DLD1 (cell line): ENCODE measurements around the gene RPS6KA2.

Source experiments
- in situ Hi-C: cut with HindIII; loops from 2 replicates; pipeline ENCODE4 v1.10.0; 2017; ENCODE audit warnings: low sequenced_read_pairs

Gene RPS6KA2

GRCh38 chr6:166508726-166509125, 118.3 kb downstream of the RPS6KA2 start:
- in situ Hi-C loops = no loop called here

DNA sequence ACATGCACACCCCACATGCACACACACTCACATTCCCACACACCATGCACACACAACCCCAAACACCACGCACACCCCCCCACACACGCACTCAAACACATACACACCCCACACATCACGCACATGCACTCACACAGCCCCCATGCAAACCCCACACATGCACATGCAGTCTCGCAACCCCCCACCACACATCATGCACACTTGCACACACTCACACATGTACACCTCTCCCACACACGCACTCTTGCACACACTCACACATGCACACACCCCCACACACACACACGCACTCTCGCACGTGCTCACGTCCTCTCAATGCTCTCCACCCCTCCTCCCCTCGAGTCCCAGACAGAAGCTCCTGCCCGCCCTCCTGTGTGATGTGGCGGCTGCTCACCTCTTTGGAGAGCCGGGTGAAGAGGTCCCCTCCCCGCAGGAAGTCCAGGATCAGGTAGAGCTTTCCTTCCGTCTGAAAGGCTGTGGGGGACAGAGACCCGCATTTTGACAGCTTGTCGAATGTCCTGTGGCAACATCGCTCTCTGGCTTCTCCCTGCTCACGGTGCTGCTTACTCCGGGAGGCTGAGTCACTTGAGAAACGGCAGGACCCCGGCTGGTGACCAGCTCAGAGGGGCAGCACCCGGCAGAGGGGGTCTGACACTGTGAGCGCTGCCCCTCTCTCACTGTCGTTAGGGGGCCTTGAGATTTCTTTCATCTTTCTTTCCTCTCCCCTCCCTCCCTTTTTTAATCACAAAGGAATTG, 119.1 kb downstream of the RPS6KA2 start:
- in situ Hi-C loops = no loop called here

DNA sequence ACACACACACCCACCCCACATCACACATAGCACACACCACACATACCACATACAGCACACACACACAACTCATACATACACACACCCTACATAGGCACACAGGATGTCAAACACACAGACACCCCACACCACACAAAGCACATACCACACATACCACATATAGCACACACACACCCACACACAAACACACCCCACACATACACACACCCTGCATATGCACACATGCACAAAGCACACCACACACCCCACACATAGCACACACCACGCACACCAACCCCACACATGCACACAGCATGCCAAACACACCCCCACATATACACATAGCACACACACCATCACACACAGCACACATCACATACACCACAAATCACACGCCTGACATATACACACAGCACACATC, 119.7 kb downstream of the RPS6KA2 start:
- in situ Hi-C loops = no loop called here

DNA sequence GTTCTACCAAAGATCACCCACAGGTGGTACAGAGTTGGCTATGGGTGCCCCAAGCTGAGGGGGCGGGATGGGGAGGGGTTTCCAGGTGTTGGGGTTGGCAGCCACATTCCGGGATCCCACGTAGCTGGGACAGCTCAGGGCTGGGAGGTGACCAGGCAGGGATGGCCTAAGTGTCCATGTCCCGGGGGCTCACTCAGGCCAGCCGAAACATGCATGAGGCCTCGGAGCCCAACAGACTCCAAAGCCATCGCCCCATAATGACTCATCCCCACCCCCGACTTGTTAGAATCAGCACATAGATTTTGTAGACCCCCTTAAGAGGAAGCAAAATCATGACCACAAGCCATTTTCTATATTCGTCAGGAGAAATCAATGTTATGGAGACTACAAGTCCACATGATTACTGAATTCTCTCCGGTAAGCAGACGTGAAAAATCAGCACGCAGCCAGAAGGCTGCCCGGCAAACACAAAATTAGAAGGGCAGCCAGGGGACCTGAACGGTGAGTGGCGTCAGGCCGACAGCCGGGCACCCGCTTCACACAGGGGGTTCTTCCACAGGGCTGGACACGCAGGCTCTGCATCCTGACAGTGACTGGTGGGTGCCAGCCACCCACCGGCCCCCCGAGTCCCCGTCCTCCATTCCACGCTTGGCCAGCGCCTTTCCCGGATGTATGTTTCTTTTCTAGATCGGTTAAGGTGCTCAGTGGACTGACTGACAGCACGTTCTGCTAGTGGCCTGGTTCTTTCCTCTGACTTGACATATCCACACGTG, 121.7 kb downstream of the RPS6KA2 start:
- in situ Hi-C loops = no loop called here

GRCh38 chr6:166504100-166504499, 123.0 kb downstream of the RPS6KA2 start:
- in situ Hi-C loops = no loop called here

- in situ Hi-C loops = no loop called here
Measured at GRCh38 chr6:166503167-166503744, 123.8 kb downstream of the RPS6KA2 start.

GRCh38 chr6:166502453-166502852, 124.6 kb downstream of the RPS6KA2 start:
- in situ Hi-C loops = no loop called here

DNA sequence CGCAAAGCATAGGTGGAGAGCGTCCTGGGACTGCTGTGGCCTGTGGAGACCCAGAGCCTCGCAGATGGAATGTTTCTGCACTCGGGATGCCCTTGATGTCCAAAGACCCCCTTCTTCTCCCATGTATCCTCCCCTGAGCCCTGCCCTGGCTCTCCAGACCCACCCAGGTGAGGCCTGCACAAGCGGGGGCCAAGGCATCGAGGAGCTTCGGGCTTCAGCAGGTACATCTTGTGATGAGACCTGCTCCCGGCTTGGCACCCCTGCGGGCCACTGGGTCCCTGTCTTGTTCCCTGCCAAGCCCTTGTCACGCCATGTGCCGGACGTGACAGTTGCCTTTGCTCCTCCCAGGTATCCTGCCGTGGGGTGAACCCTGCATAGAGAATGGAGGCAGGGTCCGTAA, 125.8 kb downstream of the RPS6KA2 start:
- in situ Hi-C loops = no loop called here

DNA sequence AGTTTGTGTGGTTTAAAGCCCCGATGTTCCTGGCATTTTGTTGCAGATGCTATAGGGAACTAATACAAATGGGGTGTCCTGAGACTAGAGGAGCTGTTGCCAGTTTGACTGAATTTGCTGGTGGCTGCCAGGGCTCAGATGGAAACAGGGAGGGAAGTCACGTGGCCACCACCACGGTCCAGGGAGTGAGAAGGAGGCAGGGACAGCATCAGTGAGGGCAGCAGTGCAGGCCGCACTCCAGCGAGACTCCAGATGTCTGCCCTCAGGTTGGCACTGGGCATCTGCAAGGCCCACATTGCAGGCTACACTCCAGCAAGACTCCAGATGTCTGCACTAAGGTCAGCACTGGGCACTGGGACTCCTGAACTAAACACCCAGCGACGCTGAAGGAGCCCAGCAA, 126.8 kb downstream of the RPS6KA2 start:
- in situ Hi-C loops = no loop called here

- in situ Hi-C loops = no loop called here
Measured at GRCh38 chr6:166499350-166500163, 127.5 kb downstream of the RPS6KA2 start.

GRCh38 chr6:166498661-166499349, 128.2 kb downstream of the RPS6KA2 start:
- in situ Hi-C loops = no loop called here

- in situ Hi-C loops = no loop called here
Measured at GRCh38 chr6:166498228-166498627, 128.8 kb downstream of the RPS6KA2 start.

DNA sequence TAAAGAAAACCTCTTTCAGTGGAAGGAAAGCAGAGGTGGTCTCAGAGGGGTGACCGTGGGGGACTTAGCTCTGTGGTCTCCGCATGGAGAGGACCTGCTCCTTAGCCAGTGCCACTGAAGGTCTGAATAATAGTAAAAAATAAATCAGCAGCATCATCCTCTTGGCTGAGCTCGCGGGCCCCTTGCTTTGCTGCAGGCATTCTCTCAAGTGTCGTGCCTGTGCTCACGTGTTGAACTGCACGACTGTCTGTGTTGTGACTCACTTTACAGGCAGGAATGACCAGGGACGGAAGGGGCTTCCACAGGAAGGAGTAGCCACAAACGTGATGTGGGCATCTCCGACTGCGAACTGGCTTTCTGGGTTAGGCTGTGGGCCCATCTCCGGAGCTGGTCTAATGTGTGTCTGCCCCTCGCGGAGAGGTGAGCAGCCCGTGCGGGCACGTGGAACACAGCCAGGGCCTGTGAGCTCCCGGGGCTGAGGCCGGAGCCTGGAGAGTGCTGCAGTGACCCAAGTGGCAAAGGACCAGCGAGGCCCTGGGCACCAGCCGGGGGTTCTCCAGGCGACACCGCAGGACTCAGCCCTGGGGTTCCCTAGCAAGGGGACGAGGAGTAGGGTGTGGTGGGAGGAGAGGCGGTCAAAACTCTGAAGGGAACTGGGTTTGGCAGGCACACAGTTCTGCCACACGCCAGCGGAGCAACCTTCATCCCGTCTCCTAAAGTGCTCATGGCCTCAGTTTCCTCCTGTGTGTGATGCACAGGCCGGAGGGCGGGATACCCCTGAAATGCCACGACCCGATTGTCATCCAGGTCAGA, 129.8 kb downstream of the RPS6KA2 start:
- in situ Hi-C loops = no loop called here

- in situ Hi-C loops = no loop called here
Measured at GRCh38 chr6:166496460-166496859, 130.6 kb downstream of the RPS6KA2 start.

DNA sequence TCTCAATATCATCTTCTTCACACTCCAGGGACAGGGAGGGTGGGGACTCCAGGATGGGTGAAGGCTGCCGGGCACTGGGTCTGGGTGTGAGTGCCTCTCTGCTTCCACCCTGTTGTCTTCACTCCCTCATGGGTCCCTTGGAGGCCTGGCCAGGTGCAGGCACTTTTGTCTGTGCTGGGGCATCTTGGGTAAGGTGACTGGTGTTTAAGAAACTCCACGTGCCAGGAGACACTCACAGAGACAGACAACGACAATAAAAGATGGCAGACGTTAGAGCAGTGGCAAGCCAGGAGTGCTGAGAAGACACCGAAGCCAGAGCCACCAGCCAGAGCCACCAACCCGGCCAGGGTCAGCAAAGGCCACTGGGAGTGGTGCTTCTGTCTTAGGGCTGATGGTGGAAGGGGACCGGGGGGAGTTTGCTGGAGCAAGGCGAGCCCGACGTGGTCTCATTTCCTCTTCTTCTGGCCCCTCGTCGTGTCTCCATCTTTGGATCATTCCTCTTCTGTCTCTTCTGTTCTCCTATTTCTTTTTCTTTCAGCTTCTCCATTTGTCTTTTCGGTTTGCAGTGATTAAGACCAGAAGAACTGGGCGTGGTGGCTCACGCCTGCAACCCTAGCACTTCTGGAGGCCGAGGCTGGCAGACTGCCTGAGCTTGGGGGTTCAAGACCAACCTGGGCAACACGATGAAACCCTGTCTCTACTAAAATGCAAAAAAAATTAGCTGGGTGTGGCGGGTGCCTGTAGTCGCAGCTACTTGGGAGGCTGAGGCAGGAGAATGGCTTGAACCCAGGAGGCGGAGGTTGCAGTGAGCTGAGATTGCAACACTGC, 131.3 kb downstream of the RPS6KA2 start:
- in situ Hi-C loops = no loop called here

- in situ Hi-C loops = no loop called here
Measured at GRCh38 chr6:166494757-166495486, 132.1 kb downstream of the RPS6KA2 start.

DNA sequence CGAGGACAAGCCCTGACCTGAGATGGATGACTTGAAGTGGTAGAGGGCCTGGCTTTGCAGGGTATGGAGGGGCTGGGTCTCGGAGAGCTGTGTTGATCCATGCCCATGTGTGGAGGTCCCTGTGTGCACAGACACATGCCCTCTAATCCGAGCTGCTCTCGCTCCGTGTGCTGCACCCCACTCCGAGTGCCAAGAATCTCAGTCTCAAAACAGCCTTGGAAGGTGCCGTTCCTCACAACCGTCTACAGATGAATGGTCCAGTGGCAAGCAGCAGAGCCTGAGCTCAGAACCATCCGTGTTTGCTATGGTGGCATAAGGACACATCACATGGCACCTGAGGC, 133.0 kb downstream of the RPS6KA2 start:
- in situ Hi-C loops = no loop called here

GRCh38 chr6:166493427-166494100, 133.5 kb downstream of the RPS6KA2 start:
- in situ Hi-C loops = no loop called here
